SH-SY5Y (cell line): ENCODE measurements around the gene ZNF468.

Experiments used
- GATA2 ChIP-seq: IDR thresholded peaks from 2 replicates; pipeline ENCODE4 v1.6.1; 2011; ENCODE audit warnings: mild to moderate bottlenecking, low read depth, low read length
- GATA3 ChIP-seq: IDR thresholded peaks from 2 replicates; pipeline ENCODE4 v1.6.1; 2011; ENCODE audit warnings: low read depth, mild to moderate bottlenecking, low read length, moderate library complexity

DNA sequence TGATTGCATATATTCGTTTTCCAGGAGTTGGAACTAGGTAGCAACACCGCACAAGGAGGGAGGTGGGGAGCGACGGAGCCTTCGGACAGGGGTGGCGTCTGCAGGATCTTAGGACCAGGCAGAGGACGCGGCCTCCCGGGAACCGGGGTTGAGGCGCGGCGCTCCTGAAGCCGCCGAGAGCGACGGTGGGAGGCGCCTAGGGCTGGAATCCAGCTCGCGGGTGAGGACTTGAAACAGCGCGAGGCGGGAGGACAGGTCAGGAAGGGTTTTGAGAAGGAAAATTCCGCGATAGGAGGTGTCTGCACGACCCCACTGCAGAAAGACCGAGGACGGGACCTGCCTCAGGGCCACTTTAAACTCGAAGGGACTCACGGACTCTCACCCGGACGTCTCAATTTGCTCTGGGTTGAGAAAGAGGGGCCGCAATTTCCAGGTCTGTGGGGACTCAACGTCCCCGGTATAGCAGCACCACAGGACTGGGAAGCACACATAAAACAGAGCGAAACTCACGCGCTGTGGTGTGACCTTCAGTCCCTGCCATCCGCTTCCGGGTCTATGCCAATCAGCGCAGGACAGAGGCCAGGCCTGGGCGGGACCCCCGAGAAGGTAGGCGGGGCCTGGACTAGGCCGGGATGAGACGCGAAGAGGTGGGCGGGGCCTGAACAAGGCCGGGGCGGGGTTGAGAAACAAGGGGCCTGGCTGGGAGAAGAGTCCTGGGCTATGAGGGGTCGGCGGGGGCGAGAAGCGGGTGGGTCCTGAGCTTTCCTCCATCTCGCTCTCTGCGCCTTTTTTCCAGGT lies 39.9 kb upstream of the ZNF468 start, which contains the start of gene ZNF320:
- TF ChIP-seq GATA2 (no peak), GATA3 (no peak)
